Kidney (tissue), 14 donors: ENCODE measurements around the gene FZD1. TPM values are rescaled to one million over a fixed set of nuclear protein-coding genes. Genes with fewer than 3 reads are reported as not detected.

Experiments used
- DNase-seq, 5 donors: peaks; one replicate each; pipeline ENCODE4 v3.0.0-alpha.2; 2013 to 2020
- FAIRE-seq: peaks from 2 replicates; lab custom pipeline; 2012; peaks lifted over from hg19 to GRCh38; lab: Jason Lieb, UNC
- H3K27ac ChIP-seq, 2 donors: one replicate each; pipeline ENCODE4 v1.7.0; 2013; ENCODE audit warnings: low read depth in 2 of 2, low read length in 2 of 2, inconsistent platforms in 1 of 2
- H3K27me3 ChIP-seq: one replicate; pipeline ENCODE4 v1.7.1; 2013; ENCODE audit warnings: low read length, inconsistent platforms; ENCODE audit not compliant: control insufficient read depth, insufficient read depth
- H3K36me3 ChIP-seq, 3 donors: one replicate each; pipeline versions ENCODE4 v1.7.0 to v1.7.1; 2013; ENCODE audit warnings: low read length in 3 of 3, control low read depth in 1 of 3, inconsistent platforms in 1 of 3; ENCODE audit not compliant: insufficient read depth in 3 of 3, control insufficient read depth in 2 of 3
- H3K4me1 ChIP-seq, 3 donors: one replicate each; pipeline versions ENCODE4 v1.7.0 to v1.7.1; 2013; ENCODE audit warnings: low read length in 3 of 3, inconsistent platforms in 1 of 3, low read depth in 1 of 3; ENCODE audit not compliant: control insufficient read depth in 2 of 3, insufficient read depth in 2 of 3
- H3K4me3 ChIP-seq, 3 donors: one replicate each; pipeline versions ENCODE4 v1.7.0 to v1.8.1; 2013; ENCODE audit warnings: low read length in 3 of 3, control low read depth in 1 of 3, inconsistent platforms in 1 of 3
- H3K9ac ChIP-seq, 3 donors: one replicate each; pipeline versions ENCODE4 v1.7.0 to v1.7.1; 2013; ENCODE audit warnings: low read length in 3 of 3, control low read depth in 1 of 3, inconsistent platforms in 1 of 3
- H3K9me3 ChIP-seq, 3 donors: one replicate each; pipeline versions ENCODE4 v1.7.0 to v1.7.1; 2013; ENCODE audit warnings: low read length in 3 of 3, control low read depth in 1 of 3, inconsistent platforms in 1 of 3; ENCODE audit not compliant: control insufficient read depth in 2 of 3, insufficient read depth in 1 of 3
- intact Hi-C: fragments of 100-400 bp; cut with DNase I; formaldehyde crosslinking; loops from one replicate; pipeline ENCODE4 v1.11.1; 2022
- polyA plus RNA-seq: library from polyadenylated mRNA; stranded (reverse); fragments of 350-450 nt; fragmentation: Illumina TruSeq; extraction: RNeasy Lipid Tissue Mini Kit (QIAGEN cat#74804); gene quantifications from one replicate; pipeline ENCODE4 v1.2.3, GENCODE V29; 2014; ENCODE audit warnings: low read depth, low replicate concordance; ENCODE audit not compliant: insufficient read depth
- total RNA-seq: library from RNA; stranded (reverse); fragmentation: NEBNext Ultra II Directional; extraction: Animal tissue kit (Norgen Biotek cat#: 25700); gene quantifications from one replicate; pipeline ENCODE4 v1.2.1, GENCODE V29; 2021
- TF ChIP-seq, protein P1 (sequence below): IDR thresholded peaks from 3 replicates; pipeline ENCODE4 v1.5.1; 2012; ENCODE audit warnings: mild to moderate bottlenecking, moderate library complexity, borderline replicate concordance; ENCODE audit not compliant: insufficient read depth; ENCODE audit errors: extremely low read depth
- donor health status: control.
- donor health status: control.
- donor health status: control.
- donor health status: control.
- donor health status: control.
- donor health status: DM: yes; HTN: yes; CAD: no.
- donor health status: Normal renal cell carcinoma (clear cell type).

The FZD1 gene
- total and polyA plus RNA-seq, 2 donors from 2014 or later, result 8.6 to 34.8 TPM

DNA sequence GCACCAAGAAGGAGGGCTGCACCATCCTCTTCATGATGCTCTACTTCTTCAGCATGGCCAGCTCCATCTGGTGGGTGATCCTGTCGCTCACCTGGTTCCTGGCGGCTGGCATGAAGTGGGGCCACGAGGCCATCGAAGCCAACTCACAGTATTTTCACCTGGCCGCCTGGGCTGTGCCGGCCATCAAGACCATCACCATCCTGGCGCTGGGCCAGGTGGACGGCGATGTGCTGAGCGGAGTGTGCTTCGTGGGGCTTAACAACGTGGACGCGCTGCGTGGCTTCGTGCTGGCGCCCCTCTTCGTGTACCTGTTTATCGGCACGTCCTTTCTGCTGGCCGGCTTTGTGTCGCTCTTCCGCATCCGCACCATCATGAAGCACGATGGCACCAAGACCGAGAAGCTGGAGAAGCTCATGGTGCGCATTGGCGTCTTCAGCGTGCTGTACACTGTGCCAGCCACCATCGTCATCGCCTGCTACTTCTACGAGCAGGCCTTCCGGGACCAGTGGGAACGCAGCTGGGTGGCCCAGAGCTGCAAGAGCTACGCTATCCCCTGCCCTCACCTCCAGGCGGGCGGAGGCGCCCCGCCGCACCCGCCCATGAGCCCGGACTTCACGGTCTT, 1.9 kb downstream of the FZD1 start:
- H3K27ac ChIP-seq, result peak overlapping the region; percentile 88 to 89
- TF ChIP-seq, protein P1, sequence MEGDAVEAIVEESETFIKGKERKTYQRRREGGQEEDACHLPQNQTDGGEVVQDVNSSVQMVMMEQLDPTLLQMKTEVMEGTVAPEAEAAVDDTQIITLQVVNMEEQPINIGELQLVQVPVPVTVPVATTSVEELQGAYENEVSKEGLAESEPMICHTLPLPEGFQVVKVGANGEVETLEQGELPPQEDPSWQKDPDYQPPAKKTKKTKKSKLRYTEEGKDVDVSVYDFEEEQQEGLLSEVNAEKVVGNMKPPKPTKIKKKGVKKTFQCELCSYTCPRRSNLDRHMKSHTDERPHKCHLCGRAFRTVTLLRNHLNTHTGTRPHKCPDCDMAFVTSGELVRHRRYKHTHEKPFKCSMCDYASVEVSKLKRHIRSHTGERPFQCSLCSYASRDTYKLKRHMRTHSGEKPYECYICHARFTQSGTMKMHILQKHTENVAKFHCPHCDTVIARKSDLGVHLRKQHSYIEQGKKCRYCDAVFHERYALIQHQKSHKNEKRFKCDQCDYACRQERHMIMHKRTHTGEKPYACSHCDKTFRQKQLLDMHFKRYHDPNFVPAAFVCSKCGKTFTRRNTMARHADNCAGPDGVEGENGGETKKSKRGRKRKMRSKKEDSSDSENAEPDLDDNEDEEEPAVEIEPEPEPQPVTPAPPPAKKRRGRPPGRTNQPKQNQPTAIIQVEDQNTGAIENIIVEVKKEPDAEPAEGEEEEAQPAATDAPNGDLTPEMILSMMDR, result no peak
- peaks cover 0 to 4% (median 0%) of the 10 kb centered on the region in 3 donors for H3K36me3 ChIP-seq
- H3K9ac ChIP-seq, result peak overlapping the region; percentile 9 to 80 (median 61)
- no peaks in the 10 kb centered on the region for H3K9me3 ChIP-seq
- intact Hi-C loops, result no loop called here
- peak overlapping the region; percentile 83 to 96 (median 92) for H3K4me3 ChIP-seq
- FAIRE-seq, result no peak
- H3K27me3 ChIP-seq, result no peaks in the 10 kb centered on the region
- peak; percentile 31 to 80 (median 68) for DNase-seq
- peaks cover 3 to 7% (median 5%) of the 10 kb centered on the region in 3 donors for H3K4me1 ChIP-seq

DNA sequence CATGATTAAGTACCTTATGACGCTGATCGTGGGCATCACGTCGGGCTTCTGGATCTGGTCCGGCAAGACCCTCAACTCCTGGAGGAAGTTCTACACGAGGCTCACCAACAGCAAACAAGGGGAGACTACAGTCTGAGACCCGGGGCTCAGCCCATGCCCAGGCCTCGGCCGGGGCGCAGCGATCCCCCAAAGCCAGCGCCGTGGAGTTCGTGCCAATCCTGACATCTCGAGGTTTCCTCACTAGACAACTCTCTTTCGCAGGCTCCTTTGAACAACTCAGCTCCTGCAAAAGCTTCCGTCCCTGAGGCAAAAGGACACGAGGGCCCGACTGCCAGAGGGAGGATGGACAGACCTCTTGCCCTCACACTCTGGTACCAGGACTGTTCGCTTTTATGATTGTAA, 2.5 kb downstream of the FZD1 start:
- Histone ChIP-seq H3K36me3 (peaks cover 0 to 4% (median 0%) of the 10 kb centered on the region in 3 donors), H3K4me1 (peaks cover 3 to 7% (median 5%) of the 10 kb centered on the region in 3 donors), H3K4me3 (peak overlapping the region; percentile 83 to 96 (median 92)), H3K27me3 (no peaks in the 10 kb centered on the region), H3K9ac (peak overlapping the region; percentile 1 to 80 (median 61)), H3K9me3 (no peaks in the 10 kb centered on the region), H3K27ac (peak overlapping the region; percentile 32 to 55)
- intact Hi-C loops, result no loop called here
- DNase-seq (peak in 2 of 5 donors; percentile 48 to 61), FAIRE-seq (no peak)
- TF ChIP-seq, protein P1, result no peak

DNA sequence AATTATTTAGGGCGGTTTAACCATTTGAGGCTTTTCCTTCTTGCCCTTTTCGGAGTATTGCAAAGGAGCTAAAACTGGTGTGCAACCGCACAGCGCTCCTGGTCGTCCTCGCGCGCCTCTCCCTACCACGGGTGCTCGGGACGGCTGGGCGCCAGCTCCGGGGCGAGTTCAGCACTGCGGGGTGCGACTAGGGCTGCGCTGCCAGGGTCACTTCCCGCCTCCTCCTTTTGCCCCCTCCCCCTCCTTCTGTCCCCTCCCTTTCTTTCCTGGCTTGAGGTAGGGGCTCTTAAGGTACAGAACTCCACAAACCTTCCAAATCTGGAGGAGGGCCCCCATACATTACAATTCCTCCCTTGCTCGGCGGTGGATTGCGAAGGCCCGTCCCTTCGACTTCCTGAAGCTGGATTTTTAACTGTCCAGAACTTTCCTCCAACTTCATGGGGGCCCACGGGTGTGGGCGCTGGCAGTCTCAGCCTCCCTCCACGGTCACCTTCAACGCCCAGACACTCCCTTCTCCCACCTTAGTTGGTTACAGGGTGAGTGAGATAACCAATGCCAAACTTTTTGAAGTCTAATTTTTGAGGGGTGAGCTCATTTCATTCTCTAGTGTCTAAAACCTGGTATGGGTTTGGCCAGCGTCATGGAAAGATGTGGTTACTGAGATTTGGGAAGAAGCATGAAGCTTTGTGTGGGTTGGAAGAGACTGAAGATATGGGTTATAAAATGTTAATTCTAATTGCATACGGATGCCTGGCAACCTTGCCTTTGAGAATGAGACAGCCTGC, 3.1 kb downstream of the FZD1 start:
- TF ChIP-seq, protein P1, result no peak
- DNase-seq (peak in 3 of 5 donors; percentile 36 to 69 (median 53)), FAIRE-seq (no peak)
- Histone ChIP-seq H3K4me3 (peak overlapping the region; percentile 83 to 96 (median 92)), H3K4me1 (peaks cover 3 to 7% (median 5%) of the 10 kb centered on the region in 3 donors), H3K27me3 (no peaks in the 10 kb centered on the region), H3K36me3 (peaks cover 0 to 4% (median 0%) of the 10 kb centered on the region in 3 donors), H3K27ac (peak overlapping the region; percentile 26 to 62), H3K9me3 (no peaks in the 10 kb centered on the region), H3K9ac (peak overlapping the region in 2 of 3 donors; percentile 61 to 80)
- intact Hi-C loops, result no loop called here
